ENCODE results near the gene SPSB1.
"Not testable (repeated sequence)": the region's sequence is repeated elsewhere in the genome, so short reads cannot be mapped to it uniquely, and the experiment has no call there.

The SPSB1 gene

DNA sequence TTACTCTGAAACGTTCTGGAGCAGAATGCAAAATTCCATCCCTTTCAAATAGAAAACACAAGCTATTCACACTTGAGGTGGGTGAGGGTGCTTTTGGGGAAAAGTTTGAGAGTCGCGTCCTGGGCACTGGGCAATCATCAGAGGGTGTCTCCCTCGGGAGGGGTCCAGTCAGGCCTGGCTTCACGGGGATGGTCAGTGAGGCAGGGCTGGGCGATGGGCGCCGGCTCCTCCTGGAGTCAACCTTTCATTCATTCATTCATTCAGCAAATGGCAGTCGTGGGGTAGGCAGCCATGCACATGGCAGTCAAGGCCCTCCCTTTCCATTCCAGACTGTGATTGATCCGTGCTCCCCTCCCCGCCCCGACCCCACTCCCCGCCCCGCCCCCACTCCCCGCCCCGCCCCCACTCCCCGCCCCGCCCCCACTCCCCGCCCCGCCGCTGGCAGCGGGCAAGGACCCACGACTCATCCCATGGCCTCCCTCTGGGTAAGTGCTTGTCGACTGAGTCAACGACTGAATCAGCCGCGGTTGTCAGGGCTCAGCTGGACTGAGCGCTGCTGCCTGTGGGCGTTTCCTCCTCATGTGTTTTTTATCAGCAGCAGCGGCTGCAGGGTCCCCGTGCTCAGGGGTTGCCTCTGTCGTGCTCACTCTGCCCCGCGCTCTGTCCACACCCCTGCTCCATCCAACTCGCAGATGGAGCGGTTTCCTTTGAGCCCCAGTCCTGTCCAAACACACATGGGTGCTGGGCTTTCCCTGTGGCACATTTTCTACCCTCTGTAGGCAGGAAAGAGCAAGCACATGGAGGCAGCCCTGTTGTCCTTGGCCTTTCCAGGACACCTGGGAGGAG, 12.5 kb upstream of the SPSB1 start:
- peak in 2 of 4 experiments; percentile 34 to 38 for DNase-seq

DNA sequence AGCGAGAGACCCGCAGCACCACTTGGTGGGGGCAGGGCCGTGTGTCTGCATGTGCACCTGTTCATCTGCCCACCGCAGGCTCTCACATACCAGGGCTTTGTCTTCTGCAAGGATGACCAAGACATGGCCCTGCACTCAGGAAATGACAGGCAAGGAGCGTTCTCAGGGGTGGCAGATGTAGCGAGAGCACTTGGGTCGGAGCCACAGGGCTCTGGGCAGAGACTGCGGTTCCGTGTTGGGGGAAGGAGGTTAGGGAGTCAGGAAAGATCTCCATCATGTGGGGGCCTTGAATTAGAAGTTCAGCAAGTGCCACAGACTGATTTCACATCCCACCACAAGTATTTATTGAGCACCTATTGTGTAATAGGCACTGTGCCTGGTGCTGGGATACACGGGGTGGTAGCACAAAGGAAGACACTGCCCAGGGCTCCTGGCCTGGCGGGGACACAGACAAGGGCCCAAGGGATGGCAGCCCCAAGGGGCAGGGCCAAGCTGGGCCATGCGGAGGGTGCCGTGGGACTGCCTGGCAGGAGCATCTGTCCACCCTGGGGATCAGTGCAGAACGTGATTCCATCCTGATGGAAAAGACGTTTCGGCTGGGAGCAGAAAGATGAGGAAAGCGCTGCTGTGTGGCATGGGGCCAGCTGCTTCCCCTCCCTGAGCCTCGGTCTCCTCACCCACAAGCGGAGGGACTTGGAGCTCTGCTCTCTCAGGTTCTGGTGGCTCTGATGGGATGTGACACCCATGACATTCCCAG, 11.4 kb upstream of the SPSB1 start:
- DNase-seq = no peak

DNA sequence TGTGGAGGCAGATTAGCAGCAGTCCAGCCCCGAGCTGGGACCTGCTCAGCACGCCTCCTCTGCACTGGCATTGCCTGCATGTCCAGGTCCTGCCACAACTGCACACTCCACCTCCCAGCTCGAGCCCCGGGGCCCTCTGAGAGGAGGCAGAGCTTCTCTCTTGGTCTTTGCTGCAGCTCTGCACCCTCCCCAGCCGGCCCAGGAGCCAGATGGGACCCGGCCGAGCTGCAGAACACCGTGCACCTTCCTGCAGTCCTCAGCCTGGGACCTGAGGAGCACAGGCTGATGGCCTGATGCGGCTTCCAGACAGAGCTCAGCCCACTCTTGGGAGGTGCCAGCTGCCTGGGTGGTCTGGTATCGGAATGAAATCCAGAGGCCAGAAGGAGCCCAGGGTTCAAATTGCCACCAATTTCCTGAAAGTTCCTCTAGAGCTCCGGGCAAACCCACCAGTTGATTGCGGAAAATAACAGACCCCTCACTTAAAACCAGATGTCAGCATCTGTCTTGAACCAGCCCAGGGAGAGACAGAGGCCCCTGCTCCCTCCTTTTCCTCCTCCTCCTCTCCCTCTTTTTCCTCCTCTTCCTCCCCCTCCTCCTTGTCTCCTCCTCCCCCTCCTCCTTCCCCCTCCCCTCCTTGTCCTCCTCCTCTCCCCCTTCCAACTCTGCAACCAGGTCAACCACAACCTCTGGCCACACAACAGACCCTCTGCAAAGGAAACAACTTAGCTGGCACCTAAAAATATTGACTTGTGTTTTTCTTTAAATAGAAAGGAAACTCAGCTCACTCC, 10.6 kb upstream of the SPSB1 start:
- DNase-seq = no peak

DNA sequence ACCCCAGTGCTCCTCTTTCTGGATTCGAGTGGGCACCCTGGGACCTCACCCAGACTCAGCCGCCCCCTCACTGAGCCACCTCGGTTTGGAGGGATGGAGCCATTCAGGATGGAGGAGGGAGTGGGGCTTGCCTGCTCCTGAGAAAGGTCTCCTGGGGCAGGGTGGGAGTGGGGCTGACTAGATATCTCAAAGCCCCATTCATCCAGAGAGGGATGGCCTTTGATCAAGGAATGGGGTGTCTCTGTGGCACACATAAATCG, 10.1 kb upstream of the SPSB1 start:
- no peak for DNase-seq

DNA sequence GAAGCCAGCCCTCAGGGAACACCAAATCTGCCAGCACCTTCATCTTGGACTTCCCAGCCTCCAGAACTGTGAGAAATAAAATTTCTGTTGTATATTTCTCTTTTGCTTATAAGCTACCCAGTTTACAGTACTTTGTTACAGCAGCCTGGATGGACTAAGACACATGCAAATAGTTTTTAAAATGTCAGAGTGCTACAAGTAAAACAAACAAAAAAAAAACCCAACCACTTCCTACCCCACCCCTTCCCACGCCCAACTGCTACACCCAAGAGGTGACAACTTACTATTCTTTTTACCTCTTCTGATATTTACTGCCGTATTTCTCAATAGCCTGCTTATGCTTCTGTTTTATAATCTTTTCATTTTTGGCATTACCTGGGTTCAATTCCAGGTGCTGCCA, 8.6 kb upstream of the SPSB1 start:
- DNase-seq = no peak

DNA sequence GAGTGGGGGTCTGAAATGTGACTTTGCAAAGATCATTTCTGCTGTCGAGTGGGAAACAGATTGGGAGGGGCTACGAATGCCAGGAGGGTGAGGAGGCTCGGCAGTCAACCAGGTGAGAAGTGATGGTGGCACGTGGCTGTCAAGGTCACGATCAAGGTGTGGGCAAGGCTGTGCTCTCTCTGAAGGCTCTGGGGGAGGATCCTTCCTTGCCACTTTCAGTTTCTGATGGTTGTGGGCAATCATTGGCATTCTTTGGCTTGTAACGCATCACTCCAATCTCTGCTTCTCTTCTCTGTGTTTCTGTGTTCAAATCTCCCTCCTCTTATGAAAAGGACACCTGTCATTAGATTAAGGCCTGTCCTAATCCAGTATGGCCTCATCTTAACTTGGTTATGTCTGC, 6.1 kb upstream of the SPSB1 start:
- no peak for DNase-seq

DNA sequence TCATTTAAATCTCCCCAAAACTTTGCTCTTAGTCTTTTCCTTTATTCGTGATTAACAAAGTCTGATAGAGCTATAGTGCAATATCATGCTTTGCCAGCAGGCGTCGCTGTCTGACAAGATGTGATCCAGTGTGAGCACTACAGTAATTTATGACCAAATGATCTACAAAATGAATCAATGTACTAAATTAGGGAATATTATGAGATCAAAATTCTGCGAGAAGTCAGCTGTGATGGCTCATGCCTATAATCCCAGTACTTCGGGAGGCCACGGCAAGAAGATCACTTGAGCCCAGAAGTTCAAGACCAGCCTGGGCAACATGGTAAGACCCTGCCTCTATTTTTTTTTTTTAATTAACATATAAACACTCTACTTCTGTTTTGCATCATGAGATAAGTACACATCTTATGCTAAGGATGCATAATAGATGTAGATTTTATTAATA, 3.6 kb upstream of the SPSB1 start:
- peak; percentile 57 to 92 (median 78) for DNase-seq

DNA sequence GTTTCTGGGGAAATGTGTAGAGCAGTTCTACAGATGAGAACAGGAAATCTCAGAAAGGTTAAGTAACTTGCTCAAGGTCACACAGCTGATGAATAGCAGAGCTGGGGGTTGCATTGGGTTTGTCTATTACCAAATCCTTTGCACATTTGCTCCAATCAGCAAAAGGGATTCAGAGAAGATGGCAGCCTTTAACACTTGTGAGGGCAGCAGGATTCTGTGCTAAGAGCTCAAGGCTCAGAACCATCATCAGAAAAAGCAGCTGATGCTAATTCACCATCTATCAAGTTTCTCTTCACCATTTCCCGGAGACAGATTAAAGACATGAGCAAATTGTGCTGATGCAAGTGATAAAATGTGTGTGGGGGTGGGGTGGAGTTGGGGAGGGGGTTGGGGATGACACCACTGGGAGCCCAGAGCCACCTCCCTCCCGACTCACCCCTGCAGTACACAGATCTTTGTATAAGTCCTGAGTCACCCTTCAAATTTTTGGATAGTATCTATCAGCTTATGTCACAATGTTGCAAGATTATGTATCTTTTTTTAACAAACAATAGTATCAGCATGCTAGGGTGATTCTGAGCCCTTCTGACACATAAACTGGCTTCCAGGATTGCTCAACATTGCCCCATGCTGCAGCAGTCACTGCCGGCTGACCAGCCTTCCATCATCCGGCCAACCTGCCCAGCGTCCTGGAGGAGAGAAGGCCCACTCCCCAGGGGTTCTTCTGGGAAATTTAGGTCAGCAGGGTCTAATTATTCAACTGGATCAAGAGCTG, 2.8 kb upstream of the SPSB1 start:
- DNase-seq = no peak

DNA sequence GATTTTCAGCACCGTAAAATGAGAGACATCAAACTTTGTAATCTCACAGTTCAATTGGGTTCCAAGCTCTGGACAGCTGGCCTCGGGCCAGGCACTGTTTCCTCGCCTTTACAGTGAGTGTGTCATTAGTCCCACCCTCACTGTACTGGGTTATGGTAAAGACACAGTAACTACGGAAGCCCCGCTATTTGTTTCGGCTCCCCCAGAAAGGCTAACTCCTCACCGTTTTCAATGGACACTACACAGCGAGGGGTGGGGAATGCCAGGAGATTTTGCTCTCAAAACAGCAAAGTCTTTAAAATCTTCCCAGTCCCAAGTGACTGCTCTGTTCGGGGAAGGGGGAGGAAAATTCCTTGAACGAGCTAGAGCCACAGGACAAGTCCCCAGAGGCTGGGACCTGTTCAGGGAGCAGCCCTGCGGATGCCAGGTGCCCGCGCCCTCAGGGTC, 757 bp upstream of the SPSB1 start:
- no peak for DNase-seq

DNA sequence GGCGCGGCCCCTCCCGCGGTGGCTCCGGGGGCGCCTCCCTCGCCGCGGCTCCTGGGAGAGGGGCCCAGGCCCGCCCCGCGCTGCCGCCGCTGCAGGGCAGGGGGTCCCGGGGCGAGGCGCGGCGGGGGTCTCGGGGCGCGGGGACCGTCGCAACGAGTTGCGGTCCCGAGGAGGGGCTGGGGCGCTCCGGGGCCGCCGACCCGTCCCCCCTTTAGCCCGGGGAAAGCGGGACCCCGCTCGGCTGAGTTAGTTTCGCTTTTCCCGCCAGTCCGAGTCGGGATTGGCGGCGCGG, 493 bp downstream of the SPSB1 start:
- DNase-seq = no peak

DNA sequence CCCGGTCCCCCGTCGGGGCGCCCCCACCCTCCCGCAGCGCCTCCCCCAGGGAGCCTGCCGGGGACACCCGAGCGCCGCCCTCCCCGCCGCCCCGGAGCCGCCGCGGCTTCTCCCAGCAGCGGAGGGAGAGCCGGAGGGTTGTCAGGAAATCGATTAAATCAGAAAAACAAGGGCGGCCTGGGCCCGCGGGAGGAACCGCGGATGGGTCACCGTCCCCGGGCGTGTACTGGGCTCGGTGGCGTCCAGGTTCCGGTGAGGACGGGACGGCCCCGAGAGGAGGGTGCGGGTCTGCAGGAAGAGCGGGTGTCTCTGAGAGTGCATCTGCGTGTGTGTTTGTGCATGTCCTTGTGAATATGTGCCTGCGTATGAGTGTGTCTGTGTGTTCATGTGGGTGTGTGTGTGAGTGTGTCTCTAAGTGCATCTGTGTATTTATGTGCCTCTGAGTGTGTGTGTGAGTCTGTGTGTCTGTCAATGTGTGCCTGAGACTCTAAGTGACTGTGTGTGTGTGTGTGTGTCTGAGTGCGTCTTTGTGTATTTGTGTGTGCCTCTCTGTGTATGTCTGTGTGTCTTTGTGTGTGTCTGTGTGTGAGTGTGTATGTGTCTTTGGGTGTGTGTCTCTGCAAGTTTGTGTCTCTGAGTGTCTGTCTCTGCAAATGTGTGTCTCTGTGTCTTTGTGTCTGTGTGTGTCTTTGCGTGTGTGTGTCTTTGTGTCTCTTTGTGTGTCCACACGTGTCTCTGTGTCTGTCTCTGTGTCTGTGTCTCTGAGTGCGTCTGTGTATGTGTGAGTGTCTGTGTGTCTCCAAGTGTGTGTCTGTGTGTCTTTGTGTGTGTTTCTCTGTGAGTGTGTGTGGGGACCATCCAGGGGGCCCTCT, 1.1 kb downstream of the SPSB1 start:
- peak in 1 of 4 experiments; percentile 25 for DNase-seq

DNA sequence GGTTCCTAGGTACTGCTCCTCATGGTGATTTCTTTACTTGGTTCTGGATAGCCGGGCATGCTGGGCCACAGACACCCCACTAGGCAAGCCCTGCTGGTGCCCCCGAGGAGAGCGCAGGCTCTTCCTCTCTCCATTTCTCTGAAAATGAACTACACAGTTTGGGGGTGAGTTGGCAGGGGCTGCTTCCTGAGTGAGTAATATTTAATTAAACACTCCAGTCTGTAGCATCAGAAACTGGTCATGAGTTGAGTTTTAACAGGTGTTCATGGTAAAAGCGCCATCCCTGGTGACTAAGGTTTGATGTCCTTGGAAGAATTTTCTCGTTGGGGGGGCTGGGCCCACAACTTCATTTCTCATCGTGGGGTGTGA, 1.7 kb downstream of the SPSB1 start:
- DNase-seq = peak in 1 of 4 experiments; percentile 11

DNA sequence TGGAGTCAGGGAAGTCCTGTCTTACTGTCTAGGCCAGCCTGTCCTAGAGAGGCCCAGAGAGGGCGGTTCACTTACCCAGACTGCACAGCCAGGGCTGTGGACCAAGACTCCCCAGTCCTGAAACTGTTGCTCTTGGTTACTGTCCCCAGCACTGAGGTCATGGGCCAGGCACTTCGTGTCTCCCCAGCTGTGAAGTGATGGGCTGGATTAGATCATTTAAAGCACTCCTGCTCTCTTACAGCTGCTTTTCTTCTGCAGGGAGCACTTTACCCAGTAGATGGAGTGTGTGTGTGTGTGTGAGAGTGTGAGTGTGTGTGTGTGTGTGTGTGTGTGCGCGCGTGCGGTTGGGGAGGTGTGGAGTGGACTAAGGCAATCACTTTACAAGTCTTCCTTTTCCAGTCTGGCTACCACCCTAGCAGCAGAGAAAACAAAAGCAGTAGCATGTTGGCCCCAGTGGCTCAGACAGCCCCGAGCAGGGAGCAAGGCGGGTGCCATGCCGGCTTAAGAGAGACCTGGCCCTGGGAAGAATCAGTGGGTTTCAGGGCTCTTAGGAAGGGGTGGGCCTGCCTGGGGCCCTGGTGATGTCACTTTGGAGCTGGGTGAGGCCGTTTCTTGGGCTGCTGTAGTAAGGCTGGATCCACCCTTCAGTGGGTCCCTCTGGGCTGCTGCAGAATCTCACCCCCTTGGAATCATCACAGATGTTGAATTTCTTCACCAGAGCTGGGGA, 2.4 kb downstream of the SPSB1 start:
- no peak for DNase-seq

DNA sequence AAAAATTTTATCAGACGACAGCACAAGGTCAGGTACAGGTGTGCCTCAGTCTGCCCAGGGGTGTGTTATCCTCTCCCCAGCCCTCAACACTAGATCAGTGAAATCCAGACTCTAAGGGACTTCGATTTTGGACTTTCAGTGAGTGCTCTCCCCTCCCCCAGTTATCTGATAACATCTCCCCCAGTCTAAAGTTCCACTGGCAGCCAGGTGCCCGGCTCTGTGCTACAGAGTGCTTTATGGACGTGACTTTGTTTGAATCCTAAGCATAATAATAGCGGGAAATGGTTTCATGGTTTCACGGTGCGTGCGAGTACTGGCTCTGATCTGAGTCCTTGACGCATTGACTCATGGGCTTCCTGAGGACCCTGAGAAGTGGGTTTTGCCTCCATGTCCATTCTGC, 3.2 kb downstream of the SPSB1 start:
- DNase-seq = no peak

DNA sequence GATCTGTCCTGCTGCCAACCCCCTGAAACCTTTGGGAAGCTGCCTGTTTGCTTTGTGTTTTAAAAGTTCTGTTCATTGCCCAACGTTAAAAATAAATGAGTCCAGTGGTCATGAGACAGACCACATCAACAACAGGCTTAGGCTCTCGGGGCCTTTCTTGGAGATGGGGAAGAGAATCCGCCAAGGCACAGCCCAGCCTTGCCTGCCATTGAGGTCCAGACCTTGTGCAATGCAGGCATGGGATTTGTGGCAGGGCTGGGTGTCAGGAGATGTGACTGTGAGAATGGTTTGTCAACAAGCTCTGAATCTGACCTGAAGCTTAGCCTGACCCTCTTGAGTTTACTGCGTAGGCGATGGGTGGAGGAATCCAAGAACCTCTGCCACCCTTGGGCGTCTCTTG, 4.2 kb downstream of the SPSB1 start:
- DNase-seq = no peak

DNA sequence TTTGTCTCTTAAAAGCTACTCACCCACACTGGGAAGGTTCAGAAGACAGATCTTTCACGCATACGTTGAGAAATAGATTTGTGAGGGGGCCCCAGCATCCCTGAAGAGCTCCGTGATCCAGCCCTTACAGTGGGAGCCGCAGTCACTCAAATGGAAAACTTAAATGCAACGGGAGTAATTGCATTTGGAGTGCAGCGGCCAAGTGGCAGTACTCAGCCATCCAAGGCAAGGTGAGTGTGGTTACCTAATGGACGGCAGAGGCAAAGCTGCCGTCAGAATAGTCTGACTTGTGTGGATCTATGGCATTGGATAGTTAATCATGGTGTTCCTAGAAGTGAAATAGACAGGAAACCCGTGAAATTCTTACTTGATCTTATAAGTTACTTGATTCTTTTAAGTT, 5.1 kb downstream of the SPSB1 start:
- DNase-seq = no peak

DNA sequence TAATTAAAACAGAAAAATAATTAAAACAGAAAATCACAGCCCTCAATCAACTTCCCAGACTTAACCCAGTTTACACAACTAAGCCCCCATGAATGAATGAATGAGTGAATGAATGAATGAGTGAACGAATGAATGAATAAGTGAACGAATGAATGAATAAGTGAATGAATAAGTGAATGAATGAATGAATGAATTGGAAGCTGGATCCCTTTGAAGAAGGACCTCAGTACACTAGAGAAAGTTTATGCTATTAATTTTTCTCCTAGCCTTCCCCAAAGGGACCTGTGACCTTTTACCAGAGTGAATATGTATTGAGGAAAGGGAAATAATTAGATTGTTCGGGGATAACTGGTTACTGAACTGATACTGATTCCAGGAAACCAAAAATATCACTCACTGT, 5.6 kb downstream of the SPSB1 start:
- no peak for DNase-seq

DNA sequence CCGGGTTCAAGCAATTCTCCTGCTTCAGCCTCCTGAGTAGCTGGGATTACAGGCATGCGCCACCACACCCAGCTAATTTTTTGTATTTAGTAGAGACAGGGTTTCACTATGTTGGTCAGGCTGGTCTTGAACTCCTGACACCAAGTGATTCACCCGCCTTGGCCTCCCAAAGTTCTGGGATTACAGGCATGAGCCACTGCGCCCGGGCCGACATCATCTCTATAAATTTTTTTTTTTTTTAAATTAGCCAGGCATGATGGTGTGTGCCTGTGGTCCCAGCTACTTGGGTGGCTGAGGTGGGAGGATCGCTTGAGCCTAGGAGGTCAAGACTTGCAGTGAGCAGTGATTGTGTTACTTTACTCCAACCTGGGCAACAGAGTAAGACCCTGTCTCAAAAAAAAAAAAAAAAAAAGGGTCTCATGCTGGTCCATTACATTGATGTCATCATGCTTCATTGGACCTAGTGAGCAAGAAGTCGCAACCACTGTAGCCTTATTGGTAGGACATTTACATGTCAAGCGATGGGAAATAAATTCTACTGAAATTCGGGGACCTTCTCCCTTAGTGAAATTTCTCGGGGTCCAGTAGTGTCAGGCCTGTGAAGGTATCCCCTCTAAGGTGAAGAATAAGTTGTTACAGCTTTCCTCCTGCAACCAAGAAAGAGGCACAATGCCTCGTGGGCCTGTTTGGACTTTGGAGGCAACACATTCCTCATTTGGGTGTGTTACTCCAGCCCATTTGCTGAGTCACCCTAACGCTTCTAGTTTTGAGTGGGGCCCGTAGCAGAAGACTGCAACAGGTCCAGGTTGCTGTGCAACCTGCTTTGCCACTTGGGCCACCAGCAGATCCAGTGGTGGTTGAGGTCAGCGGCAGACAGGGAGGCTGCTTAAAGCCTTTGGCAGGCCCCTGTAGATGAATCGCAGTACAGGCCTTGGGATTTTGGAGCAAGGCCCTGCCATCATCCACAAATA, 7.2 kb downstream of the SPSB1 start:
- not testable (repeated sequence) for DNase-seq

DNA sequence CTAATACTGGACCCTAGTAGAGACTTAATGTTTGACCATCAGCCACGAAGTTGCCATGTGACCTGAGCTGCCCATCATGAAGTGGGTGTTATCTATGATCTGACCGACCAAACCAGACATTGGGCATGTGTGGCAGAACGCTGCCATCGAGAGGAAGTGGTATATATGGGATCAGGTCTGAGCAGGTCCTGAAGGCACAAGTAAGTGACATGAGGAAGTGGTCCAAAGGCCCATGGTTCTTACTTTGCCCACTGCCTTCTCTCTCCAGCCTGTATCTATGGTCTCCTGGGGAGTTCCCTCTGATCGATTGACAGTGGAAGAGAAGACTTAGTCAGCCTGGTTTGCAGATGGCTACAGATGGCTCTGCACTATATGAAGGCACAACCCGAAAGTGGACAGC, 7.9 kb downstream of the SPSB1 start:
- no peak for DNase-seq

All from activated CD4-positive, CD25-positive, alpha-beta regulatory T cell (primary cell).